ENCODE data around the gene RRAD.

The RRAD gene

GRCh38 chr16:66933776-66934137 is 8.4 kb upstream of the RRAD start:
- no peak for DNase-seq

DNA sequence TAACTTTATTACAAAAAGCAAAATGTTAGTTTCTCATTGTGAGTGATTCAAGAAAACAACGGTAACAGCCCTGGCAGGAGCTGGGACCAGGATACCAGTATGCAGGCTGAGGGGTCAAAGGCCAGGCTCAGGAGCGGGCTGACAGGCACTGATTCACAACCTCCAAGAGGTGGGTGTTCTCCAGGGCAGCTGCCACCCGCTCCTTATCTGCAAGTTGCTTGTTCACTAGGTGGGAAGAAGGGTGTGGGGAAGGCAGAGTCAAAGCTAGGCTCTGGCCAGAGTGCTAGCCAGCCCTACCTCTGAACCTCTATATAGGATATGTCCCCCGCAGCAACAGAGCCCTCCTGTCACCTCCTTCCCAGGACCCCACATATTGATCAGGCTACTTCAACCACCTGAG is 6.7 kb upstream of the RRAD start:
- no peak for DNase-seq

DNA sequence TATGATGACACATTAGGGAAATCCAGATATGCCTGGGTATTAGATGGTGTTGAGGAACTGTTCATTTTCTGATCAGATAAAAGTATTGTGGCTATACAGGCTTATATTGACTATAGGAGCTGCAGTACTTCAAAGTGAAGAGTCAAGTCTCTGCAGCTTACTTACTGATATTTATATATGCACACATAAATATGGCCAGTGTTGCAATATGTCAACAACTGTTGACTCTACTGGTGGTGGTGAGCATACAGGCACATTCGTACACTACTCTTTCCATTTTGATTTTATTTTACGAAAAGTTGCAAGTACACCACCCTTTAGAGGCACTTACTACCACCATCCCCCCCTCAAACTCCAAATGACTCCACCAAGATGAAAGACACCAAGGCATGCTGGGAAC is 6.3 kb upstream of the RRAD start:
- no peak for DNase-seq

GRCh38 chr16:66930189-66930588 is 4.9 kb upstream of the RRAD start:
- peak; percentile 18 to 42 for DNase-seq

DNA sequence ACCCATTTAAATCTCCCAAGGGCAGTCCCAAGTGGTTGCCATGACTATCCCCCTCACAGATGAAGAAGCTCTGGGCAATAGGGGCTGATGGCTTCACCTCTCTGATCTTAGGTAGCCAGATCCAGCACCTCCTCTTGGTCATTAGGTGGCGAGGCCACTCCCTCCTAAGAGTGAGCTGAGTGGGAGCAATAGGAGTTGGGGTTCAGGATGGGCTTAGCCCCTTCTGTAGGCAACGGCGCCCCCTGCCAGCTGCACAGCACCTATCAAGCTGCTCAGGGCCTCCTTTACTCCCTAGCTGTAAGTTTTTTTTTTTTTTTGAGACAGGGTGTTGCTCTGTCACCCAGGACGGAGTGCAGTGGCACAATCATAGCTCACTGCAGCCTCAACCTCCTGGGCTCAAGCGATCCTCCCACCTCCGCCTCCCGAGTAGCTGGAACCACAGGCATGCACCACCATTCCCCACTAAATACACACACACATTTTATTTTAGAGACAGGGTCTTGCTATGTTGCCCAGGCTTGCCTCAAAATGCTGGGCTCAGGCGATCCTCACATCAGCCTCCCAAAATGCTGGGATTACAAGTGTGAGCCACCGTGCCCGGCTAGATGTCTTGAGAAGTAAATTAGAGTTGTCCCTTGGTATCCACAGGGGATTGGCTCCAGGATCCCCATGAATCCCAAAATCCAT is 3.5 kb upstream of the RRAD start:
- peak in 1 of 2 donors; percentile 8 for DNase-seq

- DNase-seq: no peak
Measured at GRCh38 chr16:66927918-66928649, 2.7 kb upstream of the RRAD start.

DNA sequence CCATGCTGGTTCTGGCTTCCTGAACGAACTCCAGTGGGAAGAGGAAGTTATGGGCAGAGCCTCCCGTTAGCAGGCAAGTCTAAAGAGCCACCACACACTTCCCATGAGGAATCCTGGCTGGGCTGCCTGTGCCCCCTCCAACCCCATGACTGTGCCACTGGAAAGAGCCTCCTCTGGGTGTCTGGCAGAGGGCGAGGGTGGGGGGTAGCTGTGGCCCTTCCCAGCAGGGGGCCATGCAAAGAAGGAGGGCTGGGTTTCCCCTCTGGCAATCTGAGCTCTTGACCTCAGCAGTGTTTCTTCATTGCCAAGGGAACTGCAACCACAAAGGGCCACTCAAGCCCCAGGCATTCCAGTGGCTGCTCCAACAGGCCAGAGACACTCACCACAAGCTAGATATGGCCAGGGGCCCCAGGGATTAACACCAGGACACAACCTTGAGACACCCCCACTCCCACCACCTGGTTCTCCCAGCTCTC is 1.7 kb upstream of the RRAD start:
- peak; percentile 29 to 40 for DNase-seq

DNA sequence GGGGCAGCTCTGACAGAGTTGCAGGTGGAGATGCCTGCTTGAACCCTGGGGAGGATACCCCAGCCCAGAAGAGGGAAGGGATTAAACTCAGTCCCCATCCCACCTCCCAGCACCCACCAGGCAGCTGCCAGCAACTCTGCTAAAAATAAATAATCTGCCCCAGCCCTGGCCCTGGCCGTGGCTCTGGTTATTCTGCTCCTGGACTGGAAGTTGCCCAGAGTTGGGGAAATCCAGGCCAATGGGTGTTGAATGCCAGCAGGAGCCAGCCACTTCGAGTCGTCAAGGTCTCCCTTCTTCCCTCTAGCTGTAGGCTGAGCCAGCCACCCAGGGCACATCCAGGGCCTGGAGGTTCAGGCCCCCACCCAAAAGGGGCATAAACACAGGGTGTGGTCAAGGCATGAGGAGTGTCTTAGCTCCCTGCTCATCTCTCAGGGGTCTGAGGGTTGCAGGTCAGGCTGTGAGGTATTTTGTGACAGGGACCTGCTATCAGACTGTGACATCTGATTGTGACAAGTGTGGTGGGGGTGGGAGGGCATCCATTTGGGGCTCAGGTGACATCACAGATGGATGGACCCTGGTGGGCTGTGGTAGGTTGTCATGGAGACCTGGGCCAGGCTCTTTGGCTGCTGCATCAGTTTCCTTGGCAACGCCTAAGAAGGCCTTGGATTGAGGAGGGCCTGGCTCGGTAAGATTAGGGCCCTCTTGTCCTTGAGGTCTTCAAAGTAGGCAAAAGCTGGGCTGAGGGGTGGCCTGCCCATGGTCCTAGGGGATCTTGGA is 1.0 kb upstream of the RRAD start:
- no peak for DNase-seq

DNA sequence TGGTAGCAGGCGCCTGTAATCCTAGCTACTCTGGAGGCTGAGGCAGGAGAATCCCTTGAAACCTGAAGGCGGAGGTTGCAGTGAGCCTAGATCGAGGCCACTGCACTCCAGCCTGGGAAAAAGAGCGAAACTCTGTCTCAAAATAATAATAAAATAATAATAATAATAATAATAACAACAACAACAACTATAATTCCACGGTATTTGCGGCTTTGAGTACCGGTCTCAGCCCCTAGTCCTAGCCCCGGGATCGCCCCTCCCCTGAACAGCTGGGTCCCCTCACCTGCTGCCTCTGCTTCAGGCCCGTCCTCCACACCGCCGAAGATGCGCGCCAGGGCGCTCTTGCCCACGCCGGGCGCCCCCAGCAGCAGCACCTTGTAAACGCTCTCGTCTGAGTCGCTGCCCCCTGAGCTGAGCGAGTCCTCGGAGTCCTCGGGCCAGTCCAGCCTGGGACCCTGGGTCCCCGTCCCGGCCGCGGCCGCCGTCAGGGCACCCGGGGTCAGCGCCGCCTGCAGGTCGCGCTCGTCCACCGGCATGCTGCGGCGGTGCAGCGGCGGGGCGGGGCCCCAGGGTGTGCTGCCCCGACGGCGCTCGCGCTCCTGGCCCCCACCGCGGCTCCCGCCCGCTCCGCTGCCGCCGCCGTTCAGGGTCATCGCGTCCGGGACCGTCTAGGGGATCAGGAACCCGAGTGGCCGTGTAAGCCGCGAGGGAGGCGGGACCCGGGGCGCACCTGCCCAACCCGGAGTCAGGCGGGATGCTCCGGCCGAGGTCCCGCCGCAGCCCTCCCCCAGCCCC is 611 bp downstream of the RRAD start:
- DNase-seq: peak; percentile 8 to 42

DNA sequence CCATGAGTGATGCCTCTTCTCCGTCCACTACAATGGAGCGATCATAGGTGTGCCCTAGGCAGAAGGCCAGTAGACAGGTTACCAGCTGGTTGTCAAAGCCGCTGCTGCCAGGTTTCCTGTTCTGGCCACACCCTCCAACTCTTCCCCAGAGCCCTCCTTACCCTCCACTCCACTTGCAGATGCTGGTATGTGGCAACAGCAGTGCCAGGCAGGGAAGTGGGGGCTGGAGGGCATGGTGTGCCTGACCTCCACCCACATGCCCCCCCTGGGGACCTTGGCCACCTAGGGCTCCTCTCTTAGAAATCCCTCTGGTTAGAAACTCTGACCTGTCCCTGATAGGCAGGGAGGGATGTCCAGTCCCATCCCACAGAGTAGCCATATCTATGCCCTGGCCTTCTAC is 1.5 kb downstream of the RRAD start:
- no peak for DNase-seq

DNA sequence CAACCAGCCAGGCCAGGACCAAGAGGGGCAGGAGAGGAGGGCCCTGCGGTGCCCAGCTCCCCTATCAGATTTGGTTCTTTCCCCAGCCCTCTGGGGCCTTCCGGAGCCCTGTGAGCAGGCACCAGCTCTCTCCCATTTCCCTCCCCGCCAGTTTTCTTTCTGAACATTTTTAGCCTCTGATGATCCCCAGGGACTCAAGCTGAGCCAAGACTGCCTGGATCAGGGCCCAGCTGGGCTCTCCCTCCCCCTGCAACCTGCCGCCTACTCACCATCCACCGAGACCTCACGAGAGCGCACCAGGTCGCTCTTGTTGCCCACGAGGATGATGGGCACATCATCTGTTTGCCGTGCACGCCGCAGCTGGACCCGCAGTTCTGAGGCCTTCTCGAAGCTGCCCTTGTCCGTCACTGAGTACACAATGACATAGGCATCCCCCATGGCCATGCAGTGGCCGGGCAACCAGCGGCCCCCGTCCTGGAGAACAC is 2.0 kb downstream of the RRAD start:
- no peak for DNase-seq

GRCh38 chr16:66921729-66922450 is 3.4 kb downstream of the RRAD start:
- no peak for DNase-seq

DNA sequence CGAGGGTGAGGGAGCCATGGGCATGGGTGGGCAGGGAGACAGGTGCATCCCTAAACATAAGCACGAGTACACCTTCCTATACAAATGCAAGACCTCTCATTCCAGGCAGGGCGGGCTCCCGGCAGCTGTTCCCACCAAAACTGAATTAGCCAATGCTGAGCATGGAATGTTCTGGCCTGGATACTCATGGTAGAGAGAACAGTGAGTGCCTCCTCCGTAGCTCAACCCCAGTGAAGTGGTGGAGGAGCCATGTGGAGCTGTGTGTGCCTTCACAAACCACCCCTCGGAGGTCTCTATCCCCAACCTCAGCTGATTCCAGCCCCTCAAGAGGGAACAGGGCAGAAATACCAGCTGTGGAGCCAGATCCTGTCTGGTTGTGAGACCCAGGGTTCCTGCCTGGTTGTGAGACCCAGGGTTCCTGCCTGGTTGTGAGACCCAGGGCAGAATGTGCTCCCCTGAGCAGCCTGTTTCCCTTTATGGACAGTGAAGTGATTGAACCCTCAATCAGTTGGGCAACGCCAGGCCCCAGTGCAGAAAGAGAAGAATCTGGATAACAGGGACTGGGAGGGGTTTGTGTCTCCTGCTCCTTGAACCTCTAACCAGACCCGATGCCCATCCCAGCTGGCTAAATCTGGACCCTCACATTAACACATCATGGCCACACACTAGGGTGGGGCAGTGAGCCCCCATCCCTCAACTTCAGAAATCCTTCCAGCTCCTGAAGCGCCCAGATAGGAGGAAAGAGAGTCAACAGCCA is 4.2 kb downstream of the RRAD start:
- no peak for DNase-seq

DNA sequence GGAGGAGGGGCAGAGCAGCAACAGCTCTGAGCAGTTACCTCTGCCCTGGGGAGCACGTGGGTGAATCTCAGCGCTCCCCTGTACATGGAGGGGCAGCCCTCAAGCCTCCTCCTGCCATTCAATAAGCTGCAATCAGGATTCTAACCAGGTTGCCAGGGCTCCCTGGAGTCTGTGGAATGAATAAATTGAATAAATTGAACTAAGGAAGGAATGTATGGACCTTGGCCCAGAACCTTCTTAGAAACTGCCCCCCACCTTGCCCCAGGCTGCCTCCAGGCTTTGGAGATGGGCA is 5.1 kb downstream of the RRAD start:
- DNase-seq: no peak

DNA sequence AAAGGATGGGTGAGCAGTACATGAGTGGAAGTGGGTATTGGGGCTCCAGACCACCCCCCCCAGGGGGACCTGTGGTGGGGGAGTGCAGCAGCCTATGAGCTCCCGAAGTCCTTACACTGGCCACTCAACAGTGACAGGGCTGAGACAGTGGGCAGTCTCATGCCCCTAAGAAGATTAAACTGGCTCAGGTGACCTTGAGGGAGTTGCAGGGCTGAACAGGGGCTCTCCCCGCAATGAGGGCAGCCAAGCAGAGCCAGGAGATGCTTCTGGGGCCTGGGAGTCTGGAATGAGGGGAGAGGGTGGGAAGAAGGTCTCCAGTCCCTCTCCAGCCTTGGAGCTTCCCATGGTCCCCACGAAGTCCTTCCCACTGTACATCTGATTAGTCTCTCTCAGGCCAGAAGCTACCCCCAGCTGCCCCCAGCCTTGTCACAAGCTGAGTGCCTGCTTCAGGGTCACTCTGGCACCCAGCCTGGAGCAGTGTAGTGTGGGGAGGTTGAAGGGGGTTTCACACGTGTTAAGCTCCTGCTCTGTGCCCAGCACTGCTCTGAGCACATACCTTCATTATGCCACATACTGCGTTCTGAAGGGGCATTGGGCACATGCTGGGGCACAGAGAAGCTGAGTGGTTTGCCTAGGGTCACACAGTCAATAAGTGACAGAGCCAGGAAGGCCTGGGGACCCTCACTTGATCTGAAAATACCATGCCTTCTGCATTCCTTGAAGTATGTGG is 5.6 kb downstream of the RRAD start:
- DNase-seq: no peak

DNA sequence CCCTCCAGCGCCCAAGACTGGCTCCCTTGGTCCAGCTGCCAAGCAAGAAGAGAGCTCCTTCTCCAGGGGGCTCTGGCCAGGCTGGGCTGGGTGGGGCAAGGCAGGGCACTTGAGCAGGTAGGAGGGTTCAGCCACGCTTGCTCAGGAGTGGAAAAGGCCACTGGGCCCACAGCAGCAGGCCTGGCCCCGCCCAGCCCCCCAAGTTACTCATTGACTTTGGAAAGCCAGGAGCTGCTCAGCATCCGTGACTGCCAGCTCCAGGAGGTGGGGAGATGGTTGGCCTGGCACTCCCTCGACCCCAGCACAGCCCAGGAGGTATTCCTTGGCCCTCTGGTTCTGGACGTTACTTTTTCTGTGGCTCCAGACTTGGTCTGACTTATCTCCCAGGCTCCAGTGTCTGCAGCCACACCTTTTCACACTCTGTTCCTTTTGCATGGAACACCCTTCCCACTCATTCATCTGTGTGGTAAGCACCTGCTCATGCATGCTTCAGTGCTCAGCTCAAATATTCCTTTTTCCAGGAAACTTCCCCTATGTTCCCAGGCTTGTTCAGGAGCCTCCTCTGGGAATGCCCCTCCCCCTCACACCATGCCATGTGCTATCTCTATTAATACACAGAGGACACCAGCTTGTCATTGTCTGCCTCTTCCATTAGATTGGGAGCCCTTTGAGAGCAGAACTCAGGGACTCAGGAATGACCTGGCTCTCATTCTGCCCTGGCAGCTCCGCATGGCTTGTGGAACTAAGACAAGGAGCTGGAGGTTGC is 6.3 kb downstream of the RRAD start, which contains the start of gene CDH16:
Gene CDH16 (minus strand): TSS at position 83 of the 766 bp plus-strand sequence. CDS start 820 bp downstream, outside the sequence.
- DNase-seq: no peak

DNA sequence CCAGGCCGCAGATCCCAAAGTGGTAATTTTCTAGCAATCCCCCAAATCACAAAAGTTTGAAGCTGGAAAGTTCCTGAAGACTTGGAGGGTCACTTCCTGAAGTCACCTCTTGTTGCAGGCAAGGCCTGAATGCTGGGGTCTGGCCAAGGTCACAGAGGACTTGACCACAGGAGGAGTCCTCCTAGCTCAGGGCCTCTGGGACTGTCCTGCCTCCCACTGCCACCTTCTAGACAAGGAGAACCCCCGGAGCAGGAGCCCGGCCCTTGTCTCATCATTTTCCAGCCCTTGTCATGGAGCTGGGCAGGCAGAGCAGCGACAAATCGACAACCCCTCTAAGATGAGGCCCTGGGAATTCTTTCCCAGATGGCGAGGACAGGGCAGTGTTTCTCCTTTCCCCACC is 7.0 kb downstream of the RRAD start:
- DNase-seq: no peak

DNA sequence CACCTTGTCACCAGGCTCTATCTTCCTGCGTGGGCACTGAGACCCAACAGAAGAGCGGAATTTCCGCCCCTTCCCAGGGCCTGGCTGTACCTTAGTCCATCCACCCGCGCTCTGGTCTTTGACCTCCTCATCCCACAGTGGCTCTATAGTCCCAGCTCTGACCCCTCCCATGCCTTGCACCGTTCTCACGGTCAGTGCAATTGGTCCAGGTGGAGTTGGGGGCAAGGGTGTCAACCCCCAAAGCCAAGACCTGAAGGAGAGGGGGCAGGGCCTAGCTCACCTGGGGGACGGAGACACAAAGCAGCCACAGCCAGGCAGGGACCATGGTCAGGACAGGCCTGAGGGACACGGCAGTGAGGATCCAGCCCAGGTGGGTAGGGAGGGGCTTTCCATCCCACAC is 7.6 kb downstream of the RRAD start:
- DNase-seq: no peak

DNA sequence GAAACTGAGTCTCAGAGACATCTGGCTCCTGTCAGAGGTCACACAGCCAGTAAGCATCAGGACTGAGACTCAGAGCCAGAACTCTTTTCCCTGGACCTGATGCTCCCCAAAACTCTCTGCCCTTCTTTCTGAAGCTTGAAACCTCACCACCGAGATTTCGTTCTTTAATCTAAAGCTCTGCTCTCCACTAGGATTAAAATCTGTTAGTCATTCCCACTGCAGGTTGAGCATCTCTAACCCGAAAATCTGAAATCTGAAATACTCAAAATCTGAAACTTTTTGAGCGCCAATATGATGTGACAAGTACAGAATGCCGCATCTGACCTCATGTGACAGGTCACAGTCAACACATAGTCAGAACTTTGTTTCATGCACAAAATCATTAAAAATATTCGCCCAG is 8.8 kb downstream of the RRAD start:
- DNase-seq: no peak

DNA sequence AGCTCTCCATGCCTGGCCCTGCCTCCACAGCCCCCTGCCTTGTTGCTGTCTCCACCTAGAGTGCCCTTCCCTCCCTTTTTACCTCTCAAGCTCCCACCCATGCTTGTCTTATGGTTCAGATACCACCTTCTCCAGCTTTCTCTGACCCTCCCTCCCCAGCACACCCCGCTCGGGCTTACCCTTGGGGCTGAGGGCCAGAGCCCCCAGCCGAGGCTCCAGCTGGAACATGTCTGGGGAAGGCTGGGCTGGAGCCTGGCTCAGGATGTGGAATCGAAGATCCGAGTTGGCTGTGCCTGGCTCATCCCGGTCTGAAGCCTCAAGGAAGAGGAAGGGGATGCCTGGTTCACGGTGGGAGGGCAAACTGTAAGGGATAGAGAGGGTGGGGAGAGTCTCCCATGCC is 10.3 kb downstream of the RRAD start:
- no peak for DNase-seq
